Body of pancreas (tissue), 4 donors: ENCODE data around the gene CDK17.
A peak's percentile ranks its signal among the peaks of the same experiment; 100 is the strongest.
"Not testable (repeated sequence)": the region's sequence is repeated elsewhere in the genome, so short reads cannot be mapped to it uniquely, and the experiment has no call there.

ENCODE experiments used
- CTCF ChIP-seq, 7 experiments: fragments of 450-650 bp in 4 of 7; fragments of 200-600 bp in 3 of 7; sonication (generic) in 3 of 7; IDR thresholded peaks; one replicate each; pipeline ENCODE4 v1.5.1; 2016 to 2019; ENCODE audit warnings: antibody characterized with exemption in 7 of 7
- POLR2A ChIP-seq, 3 donors: fragments of 450-650 bp; IDR thresholded peaks; one replicate each; pipeline ENCODE4 v1.6.1; 2016; ENCODE audit warnings: antibody characterized with exemption in 3 of 3, mild to moderate bottlenecking in 2 of 3

GRCh38 chr12:96315741-96316481 lies 84.3 kb downstream of the CDK17 start:
- TF ChIP-seq CTCF (IDR thresholded peaks at IDR 0.05), result not testable (repeated sequence)
- TF ChIP-seq POLR2A (IDR thresholded peaks at IDR 0.05), result peak in 1 of 3 donors; percentile 17
